Dedifferentiated amniotic fluid mesenchymal stem cell (primary cell): ENCODE data around the gene ESYT2.

Experiments
- DNase-seq: peaks from one replicate; pipeline ENCODE4 v3.0.0-alpha.2; 2016; ENCODE audit errors: extremely low spot score

Gene ESYT2

GRCh38 chr7:158743219-158743618, 86.1 kb downstream of the ESYT2 start:
- no peak for DNase-seq

GRCh38 chr7:158742065-158742821, 87.1 kb downstream of the ESYT2 start:
- no peak for DNase-seq

GRCh38 chr7:158741294-158741666, 88.0 kb downstream of the ESYT2 start:
- DNase-seq, result no peak

GRCh38 chr7:158740657-158741293, 88.5 kb downstream of the ESYT2 start:
- no peak for DNase-seq

GRCh38 chr7:158740013-158740656, 89.2 kb downstream of the ESYT2 start:
- peak; percentile 26 for DNase-seq

GRCh38 chr7:158738841-158739240, 90.5 kb downstream of the ESYT2 start:
- DNase-seq, result no peak

GRCh38 chr7:158737064-158737695, 92.1 kb downstream of the ESYT2 start:
- no peak for DNase-seq

GRCh38 chr7:158735935-158736334, 93.4 kb downstream of the ESYT2 start:
- no peak for DNase-seq

- peak; percentile 74 for DNase-seq
Measured at GRCh38 chr7:158734861-158735260, 94.4 kb downstream of the ESYT2 start.

- no peak for DNase-seq
Measured at GRCh38 chr7:158733775-158734494, 95.4 kb downstream of the ESYT2 start.

- DNase-seq, result no peak
Measured at GRCh38 chr7:158733220-158733519, 96.1 kb downstream of the ESYT2 start.

- DNase-seq, result no peak
Measured at GRCh38 chr7:158732494-158733219, 96.7 kb downstream of the ESYT2 start.

GRCh38 chr7:158731761-158732160, 97.5 kb downstream of the ESYT2 start:
- DNase-seq, result no peak

GRCh38 chr7:158730383-158731346, 98.6 kb downstream of the ESYT2 start:
- DNase-seq, result no peak

GRCh38 chr7:158729646-158730382, 99.5 kb downstream of the ESYT2 start:
- no peak for DNase-seq

- no peak for DNase-seq
Measured at GRCh38 chr7:158728911-158729645, 100.2 kb downstream of the ESYT2 start.

GRCh38 chr7:158727690-158728089, 101.6 kb downstream of the ESYT2 start:
- no peak for DNase-seq

- DNase-seq, result no peak
Measured at GRCh38 chr7:158726277-158726807, 103.0 kb downstream of the ESYT2 start.

GRCh38 chr7:158725506-158725800, 103.9 kb downstream of the ESYT2 start:
- DNase-seq, result no peak
